ENCODE measurements around the gene NCK2. TPM values are rescaled to one million over a fixed set of nuclear protein-coding genes. Genes with fewer than 3 reads are reported as not detected.
A peak's percentile ranks its signal among the peaks of the same experiment; 100 is the strongest.

The NCK2 gene
- total RNA-seq, 4 donors from 2014 or later = 59.8 to 130 (median 96.2) TPM

GRCh38 chr2:105864262-105864661 is 119.5 kb downstream of the NCK2 start:
- peaks cover 30 to 75% (median 46%) of the 10 kb centered on the region in 4 donors for H3K4me1 ChIP-seq
- H3K9me3 ChIP-seq = no peaks in the 10 kb centered on the region
- H3K4me3 ChIP-seq = no peak overlapping the region
- no peak overlapping the region for H3K27ac ChIP-seq (replicated peaks in 1 of 4)
- WGBS = 87% methylated on average over 6 of the region's 6 CpGs
- DNase-seq (ENCODE audit: extremely low spot score) = no peak
- H3K36me3 ChIP-seq = no peaks in the 10 kb centered on the region
- TF ChIP-seq POLR2A (IDR thresholded peaks at IDR 0.05; ENCODE audit: low read depth) = no peak
- TF ChIP-seq POLR2AphosphoS5 (IDR thresholded peaks at IDR 0.05) = no peak
- TF ChIP-seq EP300 (IDR thresholded peaks at IDR 0.05) = no peak
- TF ChIP-seq, protein P1, sequence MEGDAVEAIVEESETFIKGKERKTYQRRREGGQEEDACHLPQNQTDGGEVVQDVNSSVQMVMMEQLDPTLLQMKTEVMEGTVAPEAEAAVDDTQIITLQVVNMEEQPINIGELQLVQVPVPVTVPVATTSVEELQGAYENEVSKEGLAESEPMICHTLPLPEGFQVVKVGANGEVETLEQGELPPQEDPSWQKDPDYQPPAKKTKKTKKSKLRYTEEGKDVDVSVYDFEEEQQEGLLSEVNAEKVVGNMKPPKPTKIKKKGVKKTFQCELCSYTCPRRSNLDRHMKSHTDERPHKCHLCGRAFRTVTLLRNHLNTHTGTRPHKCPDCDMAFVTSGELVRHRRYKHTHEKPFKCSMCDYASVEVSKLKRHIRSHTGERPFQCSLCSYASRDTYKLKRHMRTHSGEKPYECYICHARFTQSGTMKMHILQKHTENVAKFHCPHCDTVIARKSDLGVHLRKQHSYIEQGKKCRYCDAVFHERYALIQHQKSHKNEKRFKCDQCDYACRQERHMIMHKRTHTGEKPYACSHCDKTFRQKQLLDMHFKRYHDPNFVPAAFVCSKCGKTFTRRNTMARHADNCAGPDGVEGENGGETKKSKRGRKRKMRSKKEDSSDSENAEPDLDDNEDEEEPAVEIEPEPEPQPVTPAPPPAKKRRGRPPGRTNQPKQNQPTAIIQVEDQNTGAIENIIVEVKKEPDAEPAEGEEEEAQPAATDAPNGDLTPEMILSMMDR (IDR thresholded peaks at IDR 0.05) = no peak
- H3K27me3 ChIP-seq = no peaks in the 10 kb centered on the region
- intact Hi-C loops (cut with DNase I) = no loop called here

GRCh38 chr2:105865222-105865913 is 120.7 kb downstream of the NCK2 start:
- no peaks in the 10 kb centered on the region for H3K9me3 ChIP-seq
- peaks cover 30 to 74% (median 48%) of the 10 kb centered on the region in 4 donors for H3K4me1 ChIP-seq
- 88% methylated on average over 9 of the region's 9 CpGs for WGBS
- no peak overlapping the region for H3K4me3 ChIP-seq
- intact Hi-C loops (cut with DNase I) = no loop called here
- no peaks in the 10 kb centered on the region for H3K27me3 ChIP-seq
- H3K27ac ChIP-seq (replicated peaks in 1 of 4) = no peak overlapping the region
- TF ChIP-seq POLR2A (IDR thresholded peaks at IDR 0.05; ENCODE audit: low read depth) = no peak
- TF ChIP-seq POLR2AphosphoS5 (IDR thresholded peaks at IDR 0.05) = no peak
- TF ChIP-seq EP300 (IDR thresholded peaks at IDR 0.05) = no peak
- TF ChIP-seq, protein P1 (IDR thresholded peaks at IDR 0.05) = no peak
- no peak for DNase-seq (ENCODE audit: extremely low spot score)
- H3K36me3 ChIP-seq = no peaks in the 10 kb centered on the region

GRCh38 chr2:105866216-105867185 is 121.8 kb downstream of the NCK2 start:
- no peak for DNase-seq (ENCODE audit: extremely low spot score)
- Histone ChIP-seq H3K27ac (replicated peaks in 1 of 4) (peak overlapping the region; percentile 39 to 71 (median 50)), H3K9me3 (no peaks in the 10 kb centered on the region), H3K4me1 (peaks cover 30 to 68% (median 48%) of the 10 kb centered on the region in 4 donors), H3K4me3 (no peak overlapping the region), H3K36me3 (no peaks in the 10 kb centered on the region), H3K27me3 (no peaks in the 10 kb centered on the region)
- intact Hi-C loops (cut with DNase I) = no loop called here
- 59% methylated on average over 13 of the region's 13 CpGs for WGBS
- TF ChIP-seq POLR2AphosphoS5 (IDR thresholded peaks at IDR 0.05) (no peak), EP300 (IDR thresholded peaks at IDR 0.05) (no peak), POLR2A (IDR thresholded peaks at IDR 0.05; ENCODE audit: low read depth) (no peak)
- TF ChIP-seq, protein P1 (IDR thresholded peaks at IDR 0.05) = no peak

DNA sequence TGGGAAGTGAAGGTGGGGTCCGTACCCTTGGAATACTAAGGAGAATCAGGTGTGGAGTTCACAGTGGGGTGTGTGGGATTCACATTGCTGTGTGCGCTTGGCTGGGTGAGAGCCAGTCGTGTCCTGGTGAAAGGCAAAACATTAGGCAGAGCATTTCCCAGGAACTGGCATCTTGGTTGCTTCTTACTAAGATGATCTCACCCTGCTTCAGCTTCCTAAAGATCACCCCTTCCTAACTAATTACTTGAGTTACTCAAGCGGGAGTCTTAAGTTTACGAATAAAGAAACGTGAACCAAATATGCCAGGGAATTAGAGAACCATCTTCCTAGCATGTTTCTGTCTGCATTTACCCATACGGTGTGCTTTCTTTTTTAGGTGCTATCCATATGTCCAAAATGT is 122.9 kb downstream of the NCK2 start:
- Histone ChIP-seq H3K27me3 (no peaks in the 10 kb centered on the region), H3K9me3 (no peaks in the 10 kb centered on the region), H3K27ac (replicated peaks in 1 of 4) (peak overlapping the region in 3 of 4 donors; percentile 0 to 71 (median 60)), H3K4me1 (peaks cover 30 to 72% (median 48%) of the 10 kb centered on the region in 4 donors), H3K36me3 (no peaks in the 10 kb centered on the region), H3K4me3 (no peak overlapping the region)
- no peak for DNase-seq (ENCODE audit: extremely low spot score)
- intact Hi-C loops (cut with DNase I) = no loop called here
- TF ChIP-seq, protein P1 (IDR thresholded peaks at IDR 0.05) = no peak
- TF ChIP-seq EP300 (IDR thresholded peaks at IDR 0.05) (no peak), POLR2A (IDR thresholded peaks at IDR 0.05; ENCODE audit: low read depth) (no peak), POLR2AphosphoS5 (IDR thresholded peaks at IDR 0.05) (no peak)
- WGBS = 68% methylated on average over 7 of the region's 7 CpGs
